Activated CD4-positive, alpha-beta T cell treated with anti-CD3 and anti-CD28 coated beads, Interleukin-10, Interleukin-2, amounts not matched to agents 100 ng/mL and 50 ng/mL, durations not matched to agents 16 hours and 8 hours (primary cell): ENCODE measurements around the gene NAV2.
A peak's percentile ranks its signal among the peaks of the same experiment; 100 is the strongest.

Experiments used
- DNase-seq: peaks from one replicate; pipeline ENCODE4 v3.0.0-alpha.2; 2020

NAV2 gene

DNA sequence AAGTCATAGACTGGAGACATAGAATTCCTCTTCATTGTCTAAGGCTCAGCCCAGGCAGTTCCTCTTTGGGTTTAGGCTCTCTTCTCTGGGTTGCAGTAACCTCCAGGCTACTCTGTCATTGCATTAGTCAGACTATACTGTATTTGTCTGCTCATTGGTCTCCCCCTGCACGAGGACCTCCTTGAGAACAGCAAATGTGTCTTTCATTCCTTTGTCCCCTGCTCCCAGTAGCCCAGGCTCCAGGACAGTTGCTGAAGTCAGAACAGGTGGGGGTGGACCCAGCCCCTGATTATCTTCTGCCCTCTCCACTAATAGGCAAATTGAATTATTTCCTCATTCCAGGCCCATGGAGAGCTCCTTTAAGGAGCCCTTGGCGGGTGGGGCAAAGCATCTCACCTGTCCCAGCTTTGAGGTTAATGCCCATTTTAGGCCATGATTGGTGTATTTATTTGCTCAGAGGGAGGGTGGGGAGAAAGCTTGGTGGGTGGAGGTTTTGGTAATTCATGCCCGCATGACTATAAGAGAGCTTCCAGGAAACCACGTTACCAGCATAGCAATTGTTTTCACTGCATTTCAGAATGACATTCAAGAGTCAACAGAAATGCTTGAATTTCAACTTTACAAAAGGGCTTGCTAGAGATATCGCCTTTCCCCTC, 40.9 kb downstream of the NAV2 start:
- DNase-seq, result no peak

DNA sequence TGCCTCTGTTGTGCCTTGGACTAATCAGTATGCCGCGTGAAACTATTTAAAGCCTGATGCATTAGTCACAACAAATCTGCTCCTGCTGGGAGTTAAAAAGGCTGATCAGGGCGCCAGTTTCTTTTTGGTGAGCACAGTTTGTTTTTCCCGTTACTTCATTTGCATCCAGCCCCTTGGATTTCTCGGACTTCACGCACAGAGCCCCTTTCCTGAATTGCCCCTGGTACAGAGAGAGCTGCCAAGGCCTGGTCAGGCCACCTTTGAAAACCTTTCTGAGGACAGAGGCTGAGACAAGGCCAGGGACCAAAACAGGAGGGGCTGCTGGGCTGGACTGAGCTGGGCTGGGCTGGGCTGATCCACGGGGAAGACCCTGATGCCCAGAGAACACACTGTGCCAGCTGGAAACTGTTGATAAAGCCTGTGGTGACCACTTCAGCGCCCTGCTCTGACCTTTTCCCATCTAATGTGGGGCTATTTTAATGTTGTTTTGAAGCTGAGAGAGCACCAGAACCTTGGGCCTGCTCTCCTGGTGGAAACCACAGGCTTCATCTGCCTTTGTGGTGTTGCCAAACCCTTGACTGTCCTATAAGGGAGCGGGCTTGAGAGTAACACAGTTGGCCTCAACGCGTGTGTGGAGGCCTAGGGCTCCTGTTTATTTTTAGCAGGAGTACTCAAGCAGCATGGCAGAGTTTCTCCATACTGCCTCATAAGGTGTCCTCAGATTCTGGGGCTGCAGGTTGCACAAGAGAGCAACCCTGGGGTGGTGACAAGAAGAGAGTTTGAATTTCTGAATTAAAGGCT, 44.2 kb downstream of the NAV2 start:
- no peak for DNase-seq

DNA sequence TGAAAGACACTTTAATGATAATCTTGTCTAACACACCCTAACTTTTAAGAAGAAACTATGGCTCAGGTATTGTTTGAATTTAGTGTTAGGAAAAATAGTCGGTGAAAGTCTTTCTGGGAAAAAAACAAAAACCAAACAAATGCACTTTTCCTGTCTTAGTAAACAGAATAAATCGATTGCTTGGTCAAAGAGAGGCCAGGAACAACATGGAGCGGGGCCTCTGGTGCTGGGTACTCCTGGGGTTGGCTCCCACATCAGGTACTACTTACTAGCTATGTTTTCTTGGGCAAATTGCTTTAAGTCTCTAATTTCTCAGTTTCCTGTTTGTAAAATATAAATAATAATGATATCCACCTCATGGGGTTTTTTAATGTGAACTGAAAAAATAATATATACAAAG, 46.8 kb downstream of the NAV2 start:
- DNase-seq, result no peak

DNA sequence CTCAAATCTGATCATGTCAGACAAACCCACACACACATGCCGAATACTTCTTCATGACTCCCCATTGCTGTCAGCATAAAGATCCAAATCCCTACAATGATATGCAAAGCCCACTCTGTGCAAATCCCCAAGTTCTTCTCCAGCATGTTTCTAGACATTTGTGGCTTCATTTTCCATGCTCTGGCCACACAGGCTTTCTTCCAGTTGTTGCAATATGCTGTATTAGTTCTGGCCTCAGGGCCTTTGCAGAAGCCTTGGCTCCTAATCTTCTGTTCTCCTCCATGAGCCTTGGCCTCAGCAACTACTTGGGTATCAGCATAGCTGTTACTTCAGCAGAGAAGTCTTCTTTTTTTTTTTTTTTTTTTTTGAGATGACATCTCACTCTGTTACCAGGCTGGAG, 49.6 kb downstream of the NAV2 start:
- DNase-seq, result no peak

DNA sequence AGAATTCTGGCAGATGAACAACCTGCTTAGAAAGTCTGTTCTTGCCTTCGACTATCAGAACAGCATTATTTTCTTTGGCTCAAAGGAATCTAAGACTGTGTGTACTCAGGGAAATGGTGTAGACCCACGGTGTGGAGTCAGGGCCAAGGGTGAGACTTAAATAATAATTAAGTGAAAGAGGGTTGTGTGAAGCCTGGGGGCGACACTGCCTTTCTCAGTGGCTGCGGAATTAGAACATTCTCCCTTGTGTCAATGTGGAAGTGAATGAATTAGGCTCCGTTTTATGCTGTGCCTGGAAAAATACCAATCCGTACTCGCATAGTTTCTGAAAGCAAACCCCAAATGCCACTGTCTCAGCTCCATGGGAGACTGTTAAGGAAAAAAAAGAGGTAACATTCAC, 50.7 kb downstream of the NAV2 start:
- no peak for DNase-seq

DNA sequence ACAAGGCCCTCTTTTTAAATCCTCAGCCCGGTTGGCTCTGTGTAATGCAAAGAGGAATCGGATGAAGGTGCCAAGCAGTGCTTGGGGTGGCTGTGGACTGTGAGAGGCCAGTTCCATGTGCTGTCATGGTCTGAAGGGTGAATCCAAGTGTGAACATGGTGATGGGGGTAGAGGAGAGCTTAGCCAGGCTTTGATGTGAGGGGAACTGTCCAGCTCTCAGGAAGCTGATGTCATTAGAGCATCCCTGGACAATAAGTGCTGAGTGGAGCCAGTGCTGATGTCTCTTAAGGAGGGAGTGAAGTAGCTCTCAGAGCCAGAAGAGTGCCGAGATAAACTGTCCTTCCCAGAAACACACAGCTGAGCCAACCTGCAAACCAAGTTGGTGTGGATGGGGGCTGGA, 53.6 kb downstream of the NAV2 start:
- DNase-seq, result no peak

DNA sequence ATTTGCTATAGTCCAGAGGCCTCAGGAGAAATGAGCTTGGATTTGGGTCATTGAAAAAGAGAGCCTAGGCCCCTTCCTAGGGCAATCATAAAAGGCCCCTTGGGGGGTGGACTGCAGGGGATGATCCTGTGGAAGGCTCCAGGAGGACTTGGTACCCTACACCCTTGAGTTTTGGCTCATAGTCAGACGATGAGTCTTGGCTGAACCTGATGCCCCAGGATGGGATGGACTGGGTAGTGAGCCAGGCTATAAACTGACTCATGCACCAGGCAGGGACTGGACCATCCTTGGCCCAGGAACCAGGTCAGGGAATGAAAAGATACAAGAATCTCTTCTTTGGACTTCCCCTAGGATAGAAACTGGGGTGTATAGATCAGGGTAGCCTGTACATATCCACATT, 54.2 kb downstream of the NAV2 start:
- no peak for DNase-seq

DNA sequence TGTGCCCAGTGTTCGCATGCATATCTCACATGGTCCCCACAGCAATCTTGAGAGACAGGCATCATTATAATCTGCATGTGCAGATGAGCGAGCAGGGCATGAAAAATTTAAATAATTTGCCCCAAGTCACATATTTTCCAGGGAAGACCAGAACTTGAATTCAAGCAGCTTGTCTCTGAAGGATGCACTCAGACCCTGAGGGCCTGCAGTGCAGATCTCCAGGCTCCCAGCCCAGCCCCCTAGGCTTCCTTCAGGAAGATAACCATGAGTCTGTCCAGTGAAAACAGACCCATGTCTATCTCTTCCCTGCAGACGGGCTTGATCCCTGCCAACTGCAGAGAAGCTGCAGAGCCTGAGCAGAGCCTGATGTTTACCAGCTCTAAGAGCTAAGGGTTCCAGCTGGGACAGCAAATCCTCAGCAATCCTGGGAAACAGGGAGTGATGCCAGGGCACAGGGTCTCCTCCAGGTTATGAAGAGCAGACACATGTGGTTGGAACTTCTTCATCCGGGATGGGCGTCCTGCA, 55.1 kb downstream of the NAV2 start:
- DNase-seq, result no peak

DNA sequence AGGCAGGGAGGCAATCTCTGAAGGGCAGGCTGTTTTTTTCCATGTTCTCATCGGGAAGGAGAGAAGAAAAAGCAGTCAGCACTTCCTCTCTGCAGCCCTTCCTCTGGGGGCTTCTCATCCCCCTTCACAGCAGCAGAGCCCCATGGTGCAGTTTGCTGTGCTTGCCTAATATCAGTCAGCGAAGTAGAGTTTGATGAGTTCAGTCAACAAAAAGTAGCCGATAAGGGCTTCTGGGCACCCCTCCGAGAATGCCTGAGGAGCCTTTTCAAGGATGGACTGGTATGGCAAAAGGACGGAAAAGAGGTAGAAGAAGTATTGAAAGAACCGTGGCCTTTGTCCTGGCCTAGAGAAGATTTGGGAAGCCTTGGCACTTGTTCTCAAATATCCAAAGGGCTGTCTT, 55.6 kb downstream of the NAV2 start:
- DNase-seq, result no peak

DNA sequence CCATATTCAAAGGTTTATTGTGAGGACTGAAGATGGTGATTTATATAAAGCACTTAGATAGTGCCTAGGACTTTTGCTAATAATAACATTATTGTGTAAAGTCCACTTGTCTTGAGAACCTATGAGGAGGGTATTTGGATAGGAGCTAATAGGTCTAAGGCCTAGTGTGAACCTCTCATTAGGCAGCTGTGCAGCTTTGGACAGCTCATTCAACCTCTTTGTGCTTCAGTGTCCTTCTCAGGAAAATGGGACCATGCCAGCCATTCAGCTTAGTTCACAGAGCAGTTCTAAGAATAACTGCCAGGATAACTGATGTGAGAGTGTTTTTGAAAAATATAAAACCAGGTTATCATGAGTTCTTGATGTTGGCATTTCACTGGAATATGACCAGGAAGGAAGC, 56.2 kb downstream of the NAV2 start:
- no peak for DNase-seq

DNA sequence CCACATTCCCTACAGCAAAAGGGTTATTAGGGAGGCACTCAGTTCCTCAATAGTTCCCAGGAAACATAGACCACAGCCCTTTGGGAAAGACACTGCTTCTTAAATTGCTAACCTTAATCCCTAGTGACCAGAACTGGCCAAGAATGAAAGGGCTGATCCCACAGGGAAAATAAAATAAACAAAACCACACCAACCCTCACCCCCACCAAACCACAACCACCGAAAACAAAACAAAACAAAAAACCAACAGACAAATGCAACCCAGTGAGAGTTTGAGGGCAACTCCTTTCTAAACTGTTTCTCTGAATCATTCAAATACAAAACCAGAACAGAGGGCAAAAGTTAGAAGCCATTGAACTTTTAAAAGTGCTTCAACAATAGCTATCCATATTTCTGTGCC, 57.2 kb downstream of the NAV2 start:
- DNase-seq, result peak; percentile 15

DNA sequence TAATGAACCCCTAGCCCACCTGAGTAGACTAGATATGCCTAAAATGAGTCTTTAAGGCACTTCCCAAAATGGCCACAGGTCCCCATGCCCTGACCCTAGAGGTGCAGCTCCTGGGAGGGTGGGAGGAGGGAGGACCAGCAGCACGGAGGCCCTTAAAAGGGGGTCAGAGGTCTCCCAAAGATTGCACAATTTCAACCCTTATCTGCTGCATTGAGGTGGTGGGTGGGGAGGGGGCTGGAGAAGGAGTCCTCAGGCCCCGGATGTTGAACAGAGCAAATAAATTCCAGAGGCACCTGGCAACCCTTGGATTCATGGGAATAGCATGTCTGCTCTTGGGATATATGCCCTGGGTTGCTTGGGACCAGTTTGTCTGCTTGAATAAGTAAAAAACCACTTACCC, 57.6 kb downstream of the NAV2 start:
- DNase-seq, result no peak

DNA sequence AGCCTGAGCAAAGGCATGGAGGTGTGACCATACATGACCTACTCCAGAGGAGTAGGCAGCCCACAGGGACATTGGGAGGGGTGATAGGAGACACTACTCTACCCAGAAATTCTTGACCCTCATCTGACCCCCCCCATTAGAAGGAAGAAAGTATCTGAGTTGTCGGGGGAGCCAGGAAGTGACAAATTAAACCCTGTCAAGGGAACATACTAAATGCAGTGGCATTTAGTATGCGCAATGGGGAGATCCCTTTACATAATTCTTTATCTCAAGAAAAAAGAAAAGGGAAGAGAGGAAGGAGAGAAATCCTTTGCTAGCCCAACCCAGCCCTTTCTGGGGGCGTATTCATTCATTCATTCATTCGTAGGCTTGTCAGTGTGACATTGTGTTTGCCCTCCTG, 58.8 kb downstream of the NAV2 start:
- DNase-seq, result no peak

DNA sequence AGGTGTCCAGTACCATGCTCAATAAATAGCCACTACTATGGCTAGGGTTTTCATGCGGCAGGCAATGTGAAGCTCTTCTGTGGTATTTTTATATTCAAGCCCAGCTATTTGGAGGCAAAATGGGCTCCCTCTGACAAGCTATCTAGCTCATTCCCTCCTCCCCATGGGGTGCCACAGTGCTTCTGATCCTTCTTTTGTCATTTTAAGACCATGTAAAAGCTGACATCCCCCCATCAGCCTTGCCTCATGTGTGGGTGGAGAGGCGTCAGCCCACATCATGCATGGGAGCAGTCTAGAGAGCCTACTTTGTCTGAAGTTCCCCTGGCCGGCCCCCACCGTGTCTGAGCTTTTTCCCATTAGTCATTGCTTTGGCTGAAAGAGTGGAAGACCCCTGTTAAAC, 59.8 kb downstream of the NAV2 start:
- DNase-seq, result no peak

DNA sequence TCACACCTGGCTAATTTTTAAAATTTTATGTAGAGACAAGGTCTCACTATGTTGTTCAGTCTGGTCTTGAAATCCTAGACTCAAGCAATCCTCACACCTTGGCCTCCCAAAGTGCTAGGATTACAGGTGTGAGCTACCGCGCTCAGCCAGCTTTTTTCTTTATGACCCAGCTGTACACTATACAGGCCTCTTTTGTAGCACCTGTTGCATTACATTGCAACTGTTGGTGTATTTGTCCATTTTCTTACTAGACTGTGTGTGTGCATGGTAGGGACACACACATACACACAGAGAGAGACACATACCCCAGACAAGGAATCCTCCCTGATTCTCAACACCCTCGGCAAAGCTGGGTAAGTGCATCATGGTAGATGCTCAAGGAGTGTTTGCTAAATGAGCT, 61.7 kb downstream of the NAV2 start:
- DNase-seq, result no peak

DNA sequence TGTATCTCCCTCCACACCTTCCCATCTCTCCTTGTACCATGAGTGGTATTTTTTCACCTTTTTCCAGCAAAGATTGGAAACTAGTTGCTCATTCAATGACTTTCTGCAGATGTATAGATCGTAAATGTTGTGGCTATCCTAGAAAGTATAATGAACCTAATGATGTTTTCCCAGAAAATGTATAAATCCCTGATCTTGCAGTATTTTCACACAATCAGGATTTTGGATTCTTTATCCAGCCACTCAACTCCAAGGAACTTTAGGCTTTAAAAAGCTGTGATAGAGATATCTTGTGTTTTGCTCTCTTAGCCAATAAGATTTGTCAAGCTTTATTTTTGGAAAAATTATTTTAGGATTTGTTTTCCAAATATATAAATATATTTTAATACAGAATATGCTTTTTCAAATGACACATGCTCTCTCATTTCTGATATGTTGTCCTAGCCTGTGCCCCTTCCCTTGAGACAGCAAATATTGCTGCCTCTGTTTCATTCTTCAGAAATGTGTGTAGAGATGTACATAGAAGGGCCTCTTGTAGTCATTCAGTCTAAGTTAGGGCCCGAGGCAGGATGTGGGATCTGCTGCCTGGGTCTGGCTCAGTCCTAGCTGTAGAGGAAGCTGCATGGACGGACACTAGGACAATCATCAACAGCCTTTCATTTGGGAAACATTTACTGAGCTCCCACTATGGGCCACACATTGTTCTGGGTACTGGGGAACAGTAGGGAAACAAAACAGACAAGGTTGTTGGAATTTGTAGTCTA, 62.4 kb downstream of the NAV2 start:
- no peak for DNase-seq

DNA sequence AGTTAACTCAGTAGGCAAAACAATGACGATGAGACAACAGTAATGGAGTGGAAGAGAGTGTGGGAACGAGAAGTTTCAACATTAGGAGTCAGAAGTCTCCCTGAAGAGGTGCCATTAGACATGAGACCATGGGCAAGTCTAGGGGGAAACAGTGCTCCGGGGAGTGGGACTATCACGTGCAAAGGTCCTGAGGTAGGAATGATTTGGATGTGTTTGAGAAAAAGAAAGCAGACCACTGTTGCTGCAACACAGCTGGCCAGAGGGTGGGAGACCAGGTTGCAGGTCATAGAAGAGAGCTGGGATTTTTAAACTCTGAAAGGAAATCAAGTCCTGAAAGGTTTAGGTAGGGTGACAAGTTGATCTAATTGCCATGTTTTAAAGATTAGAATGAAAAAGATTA, 63.0 kb downstream of the NAV2 start:
- DNase-seq, result no peak

DNA sequence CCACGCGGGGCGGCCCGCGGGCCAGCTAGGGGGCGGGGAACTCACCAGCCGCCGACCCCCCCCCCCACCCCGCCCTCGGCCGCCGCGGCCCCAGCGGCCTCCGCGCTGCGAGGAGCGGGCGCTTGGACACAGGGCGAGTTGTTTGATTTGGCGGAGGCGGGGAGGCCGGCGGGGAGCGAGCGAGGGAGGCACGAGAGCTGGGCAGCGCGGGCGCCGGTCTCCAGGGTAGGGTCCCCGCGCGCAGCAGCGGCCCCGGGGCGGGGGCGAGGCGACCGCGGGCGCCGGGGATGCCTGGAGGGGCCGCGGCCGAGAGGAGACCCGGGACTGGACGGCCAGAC, 64.4 kb downstream of the NAV2 start:
- no peak for DNase-seq

DNA sequence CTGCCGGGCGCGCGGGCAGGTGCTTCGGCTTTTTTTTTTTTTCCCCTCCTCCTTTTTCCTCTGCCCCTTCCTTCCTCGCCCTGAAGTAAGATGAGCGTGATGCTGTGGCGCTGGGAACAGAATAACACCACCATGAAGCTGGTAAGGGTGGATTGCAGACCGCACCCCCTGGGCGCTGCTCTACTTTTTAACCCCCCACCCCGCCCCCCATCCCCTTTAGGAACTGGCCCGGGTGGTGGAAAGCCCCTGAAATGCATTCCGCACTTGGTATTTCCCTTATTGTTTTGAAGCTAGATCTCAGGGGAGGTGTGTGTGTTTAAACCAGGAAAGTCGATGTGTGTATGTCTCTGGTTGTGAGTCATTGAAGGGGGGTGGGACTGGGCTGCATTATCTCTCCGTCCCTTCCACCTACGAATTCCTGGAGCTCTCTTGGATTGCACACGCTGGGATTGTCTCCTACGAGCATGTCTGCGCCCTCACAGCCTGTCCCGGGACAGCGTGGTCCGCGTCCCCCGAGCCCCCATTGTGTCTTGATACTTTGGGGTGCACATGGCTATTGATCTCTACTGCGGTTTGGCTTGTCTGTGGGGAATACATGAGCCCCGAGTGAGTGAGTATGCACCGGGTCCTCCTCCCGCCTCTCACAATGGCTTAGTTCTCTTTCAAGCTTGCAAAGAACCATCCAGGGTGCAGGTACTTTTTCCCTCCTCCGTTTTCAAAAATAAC, 64.9 kb downstream of the NAV2 start:
- peak; percentile 41 for DNase-seq

DNA sequence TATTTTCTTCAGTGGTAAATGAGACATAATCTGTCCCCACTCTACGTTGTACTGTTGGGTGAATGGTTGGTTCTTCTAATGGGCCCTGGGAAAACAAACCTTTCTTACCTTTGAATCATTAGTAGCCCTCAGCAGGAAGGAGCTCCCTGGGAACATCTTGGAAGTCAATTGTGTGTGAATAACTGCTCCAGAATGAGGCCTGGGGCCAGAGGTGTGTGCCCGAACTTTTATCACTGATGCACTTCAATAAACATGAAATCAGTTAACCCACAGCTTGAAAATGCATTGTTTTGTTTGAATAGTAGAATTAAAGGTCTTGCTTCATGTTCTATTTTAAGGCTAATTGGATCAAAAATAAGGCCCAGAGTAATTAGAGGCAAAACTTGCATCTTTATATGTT, 67.1 kb downstream of the NAV2 start:
- no peak for DNase-seq

DNA sequence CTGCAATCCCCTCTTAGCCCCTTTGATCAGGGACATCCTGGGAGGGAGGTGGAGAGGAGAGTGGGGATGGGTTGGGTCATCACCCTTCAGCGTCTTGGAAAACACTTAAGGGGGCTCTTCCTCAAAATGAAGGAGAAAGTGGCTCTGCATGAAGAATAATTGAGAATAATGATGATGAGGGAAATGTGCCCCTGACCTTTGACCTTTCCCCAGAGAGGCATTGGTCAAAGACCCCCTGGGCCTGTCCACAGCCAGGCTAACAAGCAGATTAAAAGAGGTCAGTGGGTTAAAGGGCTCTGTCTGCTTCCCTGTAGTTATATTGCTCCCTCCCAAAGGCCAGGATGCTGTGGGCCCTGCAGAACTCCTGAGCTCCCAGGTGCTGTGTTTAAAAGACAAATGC, 68.7 kb downstream of the NAV2 start:
- no peak for DNase-seq

DNA sequence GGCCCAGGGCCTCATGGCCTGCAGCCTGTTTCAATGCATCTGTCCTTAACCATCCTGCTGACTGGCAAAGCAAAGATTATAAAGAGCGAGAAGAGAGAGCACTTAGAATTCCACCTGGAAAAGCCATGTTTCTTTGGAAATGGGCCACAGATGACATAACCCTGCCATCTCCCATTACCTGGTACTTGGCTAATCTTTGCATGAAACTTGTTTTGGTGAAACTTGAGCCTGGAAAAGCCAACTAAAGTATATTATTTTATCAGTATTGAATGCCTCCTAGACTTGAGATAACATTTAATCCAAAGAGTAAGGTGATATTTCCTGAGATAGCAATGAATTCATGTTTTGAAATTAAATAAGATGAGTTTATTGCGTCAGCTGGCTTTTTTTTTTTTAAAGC, 72.6 kb downstream of the NAV2 start:
- DNase-seq, result no peak

DNA sequence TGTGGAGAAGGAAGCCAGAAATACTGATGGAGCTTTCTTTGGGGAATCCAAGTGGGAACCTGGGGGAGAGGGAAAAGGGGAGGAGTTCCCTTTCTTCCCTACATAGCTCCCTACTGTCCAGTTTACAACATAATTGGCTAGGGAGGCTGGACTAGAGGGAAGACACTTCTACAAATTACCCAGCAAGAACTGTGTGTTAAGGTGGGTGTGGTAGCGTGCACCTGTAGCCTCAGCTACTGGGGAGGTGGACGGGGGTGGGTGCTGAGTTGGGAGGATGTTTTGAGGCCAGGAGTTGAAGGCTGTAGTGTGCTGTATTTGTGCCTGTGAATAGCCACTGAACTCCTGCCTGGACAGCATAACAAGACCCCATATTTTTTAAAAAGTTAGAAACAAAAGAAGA, 74.0 kb downstream of the NAV2 start:
- DNase-seq, result no peak
